ENCODE measurements around the gene QKI. TPM values are rescaled to one million over a fixed set of nuclear protein-coding genes. Genes with fewer than 3 reads are reported as not detected.
"Not testable (repeated sequence)": the region's sequence is repeated elsewhere in the genome, so short reads cannot be mapped to it uniquely, and the experiment has no call there.

Gene QKI
- total RNA-seq, 2 experiments from 2014 or later, result 58.0 to 59.7 TPM

DNA sequence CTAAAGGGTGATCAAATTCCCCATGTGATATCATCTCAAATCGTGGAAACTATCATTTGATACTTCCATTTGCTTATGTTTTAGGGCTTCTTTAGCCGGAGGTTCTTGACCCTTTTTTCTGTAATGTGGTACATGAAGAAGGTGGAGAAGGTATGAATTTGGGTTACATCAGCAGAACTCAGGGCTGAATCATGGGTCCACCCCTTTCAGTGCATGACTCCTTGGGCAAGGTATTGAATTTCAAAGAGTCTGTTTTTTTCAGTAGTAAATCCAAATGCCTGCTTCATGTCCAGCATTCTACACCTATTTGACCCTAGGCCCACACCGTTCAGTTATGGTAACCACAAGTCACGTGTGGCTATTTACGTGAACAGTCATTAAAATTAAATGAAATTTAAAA, 30.6 kb upstream of the QKI start:
- Mint-ChIP-seq H3K9me3 (peaks cover 3% of the 10 kb centered on the region), H3K27ac (no peak overlapping the region), H3K36me3 (no peaks in the 10 kb centered on the region), H3K4me1 (no peaks in the 10 kb centered on the region), H3K27me3 (peaks cover 4% of the 10 kb centered on the region), H3K4me3 (no peak overlapping the region)
- DNase-seq, result no peak

DNA sequence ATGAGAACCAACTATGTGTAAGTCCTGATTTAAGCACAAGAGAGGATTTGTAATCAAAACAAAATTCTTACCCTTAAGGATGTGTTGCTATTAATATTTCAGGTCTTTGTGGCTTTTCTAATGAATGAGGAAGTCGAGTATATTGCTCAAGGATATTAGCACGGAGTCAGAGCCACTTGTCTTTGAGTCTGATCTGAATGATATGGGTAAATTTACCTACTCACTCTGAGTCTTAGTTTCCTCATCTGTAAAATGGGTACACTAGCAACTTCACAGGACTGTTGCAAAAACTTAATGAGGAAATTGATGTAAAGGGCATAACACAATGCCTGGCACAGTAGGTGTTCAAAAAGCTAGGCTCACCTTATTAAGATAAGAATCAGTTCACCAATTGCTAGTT, 30.0 kb upstream of the QKI start:
- Mint-ChIP-seq H3K36me3 (no peaks in the 10 kb centered on the region), H3K4me3 (no peak overlapping the region), H3K4me1 (no peaks in the 10 kb centered on the region), H3K27ac (no peak overlapping the region), H3K27me3 (peaks cover 4% of the 10 kb centered on the region), H3K9me3 (peaks cover 3% of the 10 kb centered on the region)
- no peak for DNase-seq

DNA sequence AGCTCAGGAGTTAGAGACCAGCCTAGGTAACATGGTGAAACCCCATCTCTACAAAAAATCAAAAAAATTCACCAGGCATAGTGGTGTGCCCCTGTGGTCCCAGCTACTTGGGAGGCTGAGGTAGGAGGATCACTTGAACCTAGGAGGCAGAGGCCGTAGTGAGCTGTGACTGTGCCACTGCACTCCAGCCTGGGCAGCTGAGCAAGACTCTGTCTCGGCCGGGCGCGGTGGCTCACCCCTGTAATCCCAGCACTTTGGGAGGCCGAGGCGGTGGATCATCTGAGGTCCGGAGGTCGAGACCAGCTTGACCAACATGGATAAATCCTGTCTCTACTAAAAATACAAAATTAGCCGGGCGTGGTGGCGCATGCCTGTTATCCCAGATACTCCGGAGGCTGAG, 29.0 kb upstream of the QKI start:
- H3K27ac Mint-ChIP-seq, H3K27me3 Mint-ChIP-seq, H3K36me3 Mint-ChIP-seq, H3K4me3 Mint-ChIP-seq, DNase-seq, H3K4me1 Mint-ChIP-seq, H3K9me3 Mint-ChIP-seq: not testable (repeated sequence)

DNA sequence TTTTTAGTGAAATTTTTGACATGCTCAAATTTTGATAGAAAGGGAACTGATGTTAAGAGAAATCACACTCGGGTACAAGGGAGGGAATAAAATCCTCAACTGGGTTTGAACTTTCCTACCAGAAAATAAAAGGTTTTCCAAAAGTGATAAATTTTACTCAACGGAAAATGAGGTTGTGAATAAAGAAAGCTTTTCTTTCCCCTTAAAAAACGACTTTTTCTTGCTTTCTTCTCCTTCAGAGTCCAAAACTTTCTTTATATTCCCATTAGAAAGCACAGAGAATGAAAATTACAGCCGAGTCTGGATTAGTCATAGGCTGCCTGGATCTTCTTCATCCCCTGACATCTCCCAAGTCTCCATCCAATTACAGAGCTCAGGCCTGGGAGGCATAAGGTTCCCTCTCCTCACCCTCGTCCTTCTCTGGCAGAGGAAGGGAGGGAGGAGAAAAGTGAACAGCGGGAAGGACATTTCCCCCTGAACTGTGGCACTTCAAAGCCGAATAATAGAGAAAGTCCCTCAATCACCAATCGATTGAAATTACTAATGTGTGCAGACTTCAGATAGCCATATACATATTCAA, 28.1 kb upstream of the QKI start:
- Mint-ChIP-seq H3K27me3 (peaks cover 9% of the 10 kb centered on the region), H3K4me1 (no peaks in the 10 kb centered on the region), H3K36me3 (no peaks in the 10 kb centered on the region), H3K9me3 (peaks cover 3% of the 10 kb centered on the region), H3K4me3 (no peak overlapping the region), H3K27ac (no peak overlapping the region)
- no peak for DNase-seq

DNA sequence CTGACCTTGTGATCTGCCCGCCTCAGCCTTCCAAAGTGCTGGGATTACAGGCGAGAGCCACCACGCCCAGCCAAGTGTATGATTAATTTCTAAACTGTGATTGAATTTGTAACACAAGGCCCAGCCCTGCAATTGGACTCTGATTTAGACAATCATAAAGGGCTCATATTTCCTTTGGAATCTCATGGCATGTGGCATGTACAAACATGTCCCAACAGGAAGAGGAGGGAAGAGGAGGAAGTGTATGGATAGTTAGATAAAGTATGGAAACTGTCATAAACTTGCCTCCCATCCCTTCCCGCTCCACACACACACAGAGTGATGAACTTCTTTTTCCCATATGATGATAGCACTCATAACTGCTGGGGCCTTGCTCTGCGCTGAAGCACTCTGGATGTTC, 27.2 kb upstream of the QKI start:
- Mint-ChIP-seq H3K27me3 (peaks cover 9% of the 10 kb centered on the region), H3K36me3 (no peaks in the 10 kb centered on the region), H3K4me3 (no peak overlapping the region), H3K27ac (no peak overlapping the region), H3K4me1 (no peaks in the 10 kb centered on the region), H3K9me3 (peaks cover 3% of the 10 kb centered on the region)
- DNase-seq, result no peak

DNA sequence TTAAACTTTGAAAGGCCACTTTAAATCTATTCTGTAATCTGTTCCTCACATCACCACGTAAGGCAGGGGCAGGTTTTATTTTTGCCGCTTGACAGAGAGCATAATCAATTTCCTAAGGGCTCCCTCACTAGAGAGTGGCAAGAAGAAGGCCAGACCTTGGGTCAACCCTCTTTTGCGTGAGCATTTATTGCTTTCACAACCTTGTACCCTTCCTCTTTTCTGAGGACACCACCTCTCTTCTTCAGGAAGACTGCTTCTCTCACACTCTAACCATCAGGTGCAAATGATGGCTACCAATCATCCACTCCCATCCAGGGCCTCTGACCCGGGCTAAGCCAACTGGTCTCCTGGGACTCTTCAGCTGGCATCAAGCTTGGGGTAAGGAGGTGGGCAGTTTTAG, 25.2 kb upstream of the QKI start:
- no peaks in the 10 kb centered on the region for H3K9me3 Mint-ChIP-seq
- H3K36me3 Mint-ChIP-seq, result no peaks in the 10 kb centered on the region
- no peak for DNase-seq
- no peaks in the 10 kb centered on the region for H3K4me1 Mint-ChIP-seq
- H3K4me3 Mint-ChIP-seq, result no peak overlapping the region
- peaks cover 5% of the 10 kb centered on the region for H3K27me3 Mint-ChIP-seq
- H3K27ac Mint-ChIP-seq, result no peak overlapping the region

DNA sequence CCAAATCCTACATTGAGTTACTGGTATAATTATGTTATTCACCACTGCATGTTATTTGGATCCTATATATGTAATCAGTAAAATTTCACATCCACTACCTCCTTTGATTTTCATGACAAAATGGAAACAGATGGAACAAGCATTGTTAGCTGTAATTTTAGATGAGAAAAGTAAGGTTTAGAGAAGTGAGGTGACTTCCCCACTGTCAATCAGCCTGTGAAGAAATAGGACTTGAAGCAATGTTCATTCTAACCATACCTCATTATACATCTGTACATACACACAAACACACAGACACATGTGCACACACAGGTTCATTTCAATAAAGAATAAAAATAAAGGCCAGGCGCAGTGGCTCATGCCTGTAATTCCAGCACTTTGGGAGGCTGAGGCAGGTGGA, 23.7 kb upstream of the QKI start:
- no peaks in the 10 kb centered on the region for H3K4me1 Mint-ChIP-seq
- H3K27ac Mint-ChIP-seq, result no peak overlapping the region
- H3K4me3 Mint-ChIP-seq, result no peak overlapping the region
- no peaks in the 10 kb centered on the region for H3K9me3 Mint-ChIP-seq
- H3K27me3 Mint-ChIP-seq, result peaks cover 11% of the 10 kb centered on the region
- DNase-seq, result no peak
- no peaks in the 10 kb centered on the region for H3K36me3 Mint-ChIP-seq

DNA sequence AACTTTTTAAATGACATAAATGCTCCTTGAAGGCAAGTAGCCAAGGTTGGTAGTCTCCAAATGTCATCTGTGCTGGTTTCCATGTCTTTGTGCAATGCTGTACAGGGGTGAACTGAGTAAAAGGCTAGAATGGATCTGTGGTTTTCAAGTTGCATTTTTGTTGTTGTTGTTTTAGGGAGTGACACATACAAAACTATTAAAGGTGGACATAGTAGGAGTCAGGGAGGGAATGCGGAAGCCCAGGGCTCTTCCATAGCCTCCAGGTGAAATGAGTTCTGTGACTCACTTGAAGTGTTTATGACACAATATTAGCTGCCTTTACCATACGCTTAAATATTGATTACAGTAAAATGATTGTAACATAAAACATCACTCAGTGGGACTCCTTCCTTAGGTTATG, 22.5 kb upstream of the QKI start:
- no peak overlapping the region for H3K4me3 Mint-ChIP-seq
- peaks cover 23% of the 10 kb centered on the region for H3K27me3 Mint-ChIP-seq
- H3K27ac Mint-ChIP-seq, result no peak overlapping the region
- H3K36me3 Mint-ChIP-seq, result no peaks in the 10 kb centered on the region
- no peak for DNase-seq
- no peaks in the 10 kb centered on the region for H3K9me3 Mint-ChIP-seq
- peaks cover 4% of the 10 kb centered on the region for H3K4me1 Mint-ChIP-seq

DNA sequence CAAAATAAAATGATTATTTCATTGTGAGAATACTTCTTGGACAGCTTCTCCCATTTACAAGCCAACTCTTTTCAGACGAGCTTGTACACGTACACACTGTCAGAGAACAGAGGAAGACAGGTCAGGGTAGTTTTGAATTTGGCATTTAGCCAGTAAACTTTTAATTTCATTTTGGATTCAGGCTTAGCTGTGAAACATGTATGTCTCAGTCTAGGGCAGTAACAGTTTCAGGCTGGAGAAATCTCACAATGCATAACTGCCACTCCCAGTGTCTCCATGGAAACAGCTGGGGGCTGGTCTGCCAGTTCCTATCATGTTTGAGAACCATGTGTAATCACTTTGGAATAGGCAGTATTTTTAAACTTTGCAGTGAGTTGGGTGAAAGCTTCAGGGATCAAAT, 22.0 kb upstream of the QKI start:
- Mint-ChIP-seq H3K9me3 (no peaks in the 10 kb centered on the region), H3K36me3 (no peaks in the 10 kb centered on the region), H3K27ac (no peak overlapping the region), H3K4me3 (no peak overlapping the region), H3K4me1 (peaks cover 4% of the 10 kb centered on the region), H3K27me3 (peaks cover 27% of the 10 kb centered on the region)
- no peak for DNase-seq

DNA sequence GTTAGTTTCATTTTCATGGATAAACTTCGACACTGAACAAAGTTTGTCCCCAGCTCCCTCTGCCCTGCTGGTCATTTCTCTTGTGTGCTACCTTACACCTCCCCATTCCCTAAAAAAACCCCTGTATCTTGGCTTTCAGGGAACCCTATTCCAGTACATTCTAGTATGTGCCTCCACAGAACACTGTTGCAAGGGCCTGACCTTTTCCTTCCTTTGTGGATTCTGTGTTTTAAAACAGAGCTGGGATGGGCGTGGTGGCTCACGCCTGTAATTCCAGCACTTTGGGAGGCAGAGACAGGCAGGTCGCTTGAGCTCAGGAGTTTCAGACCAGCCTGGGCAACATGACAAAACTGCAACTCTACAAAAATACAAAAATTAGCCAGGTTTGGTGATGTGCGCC, 20.6 kb upstream of the QKI start:
- H3K27ac Mint-ChIP-seq, result no peak overlapping the region
- peaks cover 4% of the 10 kb centered on the region for H3K4me1 Mint-ChIP-seq
- DNase-seq, result no peak
- no peak overlapping the region for H3K4me3 Mint-ChIP-seq
- H3K27me3 Mint-ChIP-seq, result peaks cover 27% of the 10 kb centered on the region
- no peaks in the 10 kb centered on the region for H3K9me3 Mint-ChIP-seq
- H3K36me3 Mint-ChIP-seq, result no peaks in the 10 kb centered on the region

DNA sequence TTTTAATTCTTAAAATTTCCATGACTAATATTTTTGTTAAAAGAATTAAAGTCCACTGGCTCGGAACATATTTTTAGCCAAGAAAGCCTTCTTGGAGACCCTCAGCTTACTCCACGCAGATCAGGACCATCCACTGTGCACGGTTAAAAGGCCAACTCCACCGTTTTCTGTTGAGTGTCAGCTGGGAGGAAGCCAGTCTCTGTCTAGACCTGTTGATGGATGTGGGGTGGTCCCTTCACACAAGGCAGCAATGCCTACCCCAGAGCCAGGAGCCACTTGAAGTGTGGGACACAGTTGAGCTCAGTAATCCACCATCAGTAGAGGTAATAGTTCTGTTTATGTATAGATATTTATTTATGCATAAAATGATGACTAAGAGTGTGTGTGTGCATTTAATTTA, 19.9 kb upstream of the QKI start:
- peaks cover 30% of the 10 kb centered on the region for H3K27me3 Mint-ChIP-seq
- H3K27ac Mint-ChIP-seq, result no peak overlapping the region
- H3K4me1 Mint-ChIP-seq, result peaks cover 4% of the 10 kb centered on the region
- H3K36me3 Mint-ChIP-seq, result no peaks in the 10 kb centered on the region
- no peak overlapping the region for H3K4me3 Mint-ChIP-seq
- no peak for DNase-seq
- no peaks in the 10 kb centered on the region for H3K9me3 Mint-ChIP-seq

DNA sequence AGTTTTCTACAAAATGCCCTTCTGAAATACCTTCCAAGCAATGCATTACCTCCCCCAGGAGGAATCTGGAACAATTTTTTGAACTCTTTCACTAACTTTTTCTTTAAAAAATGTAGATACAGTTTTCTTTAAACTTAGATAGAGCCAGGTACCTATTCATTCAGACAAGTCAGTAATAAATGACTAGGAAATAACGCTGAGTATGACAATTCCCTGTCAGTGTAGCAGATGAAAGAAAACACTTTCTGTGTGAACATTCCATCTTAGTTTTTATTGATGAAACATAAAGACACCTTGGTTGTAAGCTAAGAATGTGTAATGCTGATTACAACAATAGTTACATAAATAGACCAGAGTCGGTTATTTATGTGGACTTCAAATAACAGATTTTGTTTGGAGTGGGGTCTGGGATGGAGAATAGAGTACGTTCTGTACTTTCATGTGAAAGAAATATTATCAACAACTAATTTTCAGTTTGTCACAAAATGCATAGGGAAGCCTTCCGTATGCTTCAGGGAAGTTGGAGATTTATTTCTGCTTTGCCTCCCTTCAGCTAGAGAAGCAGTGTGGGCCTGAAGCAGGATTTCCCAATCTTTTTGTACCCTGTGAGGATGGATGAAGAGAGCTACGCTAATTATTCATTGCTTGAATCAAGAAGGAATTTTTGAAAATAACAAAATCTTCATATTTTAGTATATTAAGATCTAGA, 19.2 kb upstream of the QKI start:
- Mint-ChIP-seq H3K36me3 (no peaks in the 10 kb centered on the region), H3K9me3 (no peaks in the 10 kb centered on the region), H3K4me3 (no peak overlapping the region), H3K27me3 (peaks cover 30% of the 10 kb centered on the region), H3K4me1 (peaks cover 4% of the 10 kb centered on the region), H3K27ac (no peak overlapping the region)
- no peak for DNase-seq

DNA sequence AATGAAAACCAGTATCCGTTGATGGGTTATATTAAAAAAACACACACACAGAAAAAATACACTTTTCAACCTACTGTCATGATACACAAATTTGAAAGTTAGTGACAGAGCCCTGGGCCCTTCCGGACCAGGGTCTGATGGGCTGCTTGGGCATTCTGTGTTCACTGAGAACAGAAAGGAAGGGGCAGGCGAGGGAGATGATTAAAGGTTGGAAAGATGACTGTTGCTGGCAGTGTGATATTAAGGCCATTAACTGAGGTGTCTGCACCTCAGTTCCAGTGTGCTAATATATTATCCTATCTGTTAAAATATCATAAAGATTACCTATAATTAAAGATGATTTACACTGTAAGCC, 18.7 kb upstream of the QKI start:
- no peaks in the 10 kb centered on the region for H3K9me3 Mint-ChIP-seq
- H3K4me1 Mint-ChIP-seq, result peaks cover 4% of the 10 kb centered on the region
- no peak for DNase-seq
- H3K27ac Mint-ChIP-seq, result no peak overlapping the region
- peaks cover 25% of the 10 kb centered on the region for H3K27me3 Mint-ChIP-seq
- no peaks in the 10 kb centered on the region for H3K36me3 Mint-ChIP-seq
- no peak overlapping the region for H3K4me3 Mint-ChIP-seq

DNA sequence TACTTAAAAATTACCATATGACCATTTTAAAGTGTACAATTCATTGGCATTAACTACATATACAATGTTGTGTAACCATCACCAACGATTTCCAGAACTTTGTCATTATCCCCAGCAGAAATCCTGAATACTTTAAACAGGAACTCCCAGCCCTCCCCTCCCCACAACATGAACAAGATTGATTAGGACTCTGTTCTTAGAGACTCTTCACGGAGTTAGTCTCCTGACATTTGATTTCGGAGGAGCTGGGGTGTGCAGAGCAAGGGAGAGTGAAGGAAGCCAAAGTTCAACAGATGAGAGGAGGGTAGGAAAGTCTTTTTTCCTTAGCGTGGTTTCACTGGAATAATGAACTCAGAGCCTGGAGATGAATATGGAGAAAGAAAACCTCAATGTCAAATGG, 17.2 kb upstream of the QKI start:
- H3K36me3 Mint-ChIP-seq, result no peaks in the 10 kb centered on the region
- peaks cover 25% of the 10 kb centered on the region for H3K27me3 Mint-ChIP-seq

DNA sequence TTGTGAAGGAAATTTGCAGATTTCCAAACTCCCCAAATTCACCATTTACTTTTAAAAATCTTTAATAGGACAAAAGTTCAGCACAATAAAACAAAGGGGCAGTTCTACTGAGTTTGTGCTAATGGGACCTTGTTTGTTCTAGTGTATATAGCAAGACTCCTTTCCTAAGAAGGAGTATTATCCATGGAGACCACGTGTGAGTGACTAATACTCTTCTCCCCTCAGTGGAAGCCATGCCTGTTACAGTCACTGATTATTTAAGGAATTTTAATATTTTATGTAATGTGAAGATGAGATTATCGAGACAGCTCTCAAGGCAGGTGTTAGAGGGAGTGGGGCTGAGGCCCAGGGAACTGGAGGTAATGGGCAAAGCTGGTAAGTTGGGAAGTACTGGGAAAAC, 16.4 kb upstream of the QKI start:
- peaks cover 4% of the 10 kb centered on the region for H3K4me1 Mint-ChIP-seq
- no peak for DNase-seq
- H3K36me3 Mint-ChIP-seq, result no peaks in the 10 kb centered on the region
- peaks cover 25% of the 10 kb centered on the region for H3K27me3 Mint-ChIP-seq
- no peak overlapping the region for H3K27ac Mint-ChIP-seq
- no peak overlapping the region for H3K4me3 Mint-ChIP-seq
- no peaks in the 10 kb centered on the region for H3K9me3 Mint-ChIP-seq

More for the DNA sequence above, 17.2 kb upstream of the QKI start:
- Mint-ChIP-seq H3K4me1 (peaks cover 4% of the 10 kb centered on the region), H3K9me3 (no peaks in the 10 kb centered on the region), H3K4me3 (no peak overlapping the region), H3K27ac (no peak overlapping the region)
- no peak for DNase-seq

DNA sequence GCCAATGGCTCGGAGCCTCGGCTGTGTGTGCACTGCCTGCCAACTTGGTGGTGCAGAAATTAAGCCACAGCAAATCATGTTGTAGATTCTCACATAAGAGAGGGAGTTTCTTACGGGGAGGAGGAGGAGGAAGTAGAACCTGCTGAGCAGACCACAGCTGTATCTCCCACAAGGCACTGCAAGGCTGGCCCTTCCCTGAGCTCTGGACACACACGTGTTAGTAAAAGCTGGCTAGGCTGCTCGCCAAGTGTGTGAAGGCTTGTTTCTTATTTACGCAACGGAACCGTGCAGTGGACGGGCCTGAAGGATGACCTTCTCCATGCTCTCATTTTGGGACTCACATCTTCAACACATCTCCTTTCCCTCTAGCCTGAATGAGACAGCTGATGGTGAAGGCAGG, 15.7 kb upstream of the QKI start:
- no peak overlapping the region for H3K4me3 Mint-ChIP-seq
- no peak overlapping the region for H3K27ac Mint-ChIP-seq
- H3K9me3 Mint-ChIP-seq, result no peaks in the 10 kb centered on the region
- H3K36me3 Mint-ChIP-seq, result no peaks in the 10 kb centered on the region
- DNase-seq, result no peak
- H3K4me1 Mint-ChIP-seq, result peaks cover 4% of the 10 kb centered on the region
- H3K27me3 Mint-ChIP-seq, result peaks cover 25% of the 10 kb centered on the region
